ENCODE data around the gene NIPAL1.
"Not testable (repeated sequence)": the region's sequence is repeated elsewhere in the genome, so short reads cannot be mapped to it uniquely, and the experiment has no call there.

- TF ChIP-seq, protein P1, sequence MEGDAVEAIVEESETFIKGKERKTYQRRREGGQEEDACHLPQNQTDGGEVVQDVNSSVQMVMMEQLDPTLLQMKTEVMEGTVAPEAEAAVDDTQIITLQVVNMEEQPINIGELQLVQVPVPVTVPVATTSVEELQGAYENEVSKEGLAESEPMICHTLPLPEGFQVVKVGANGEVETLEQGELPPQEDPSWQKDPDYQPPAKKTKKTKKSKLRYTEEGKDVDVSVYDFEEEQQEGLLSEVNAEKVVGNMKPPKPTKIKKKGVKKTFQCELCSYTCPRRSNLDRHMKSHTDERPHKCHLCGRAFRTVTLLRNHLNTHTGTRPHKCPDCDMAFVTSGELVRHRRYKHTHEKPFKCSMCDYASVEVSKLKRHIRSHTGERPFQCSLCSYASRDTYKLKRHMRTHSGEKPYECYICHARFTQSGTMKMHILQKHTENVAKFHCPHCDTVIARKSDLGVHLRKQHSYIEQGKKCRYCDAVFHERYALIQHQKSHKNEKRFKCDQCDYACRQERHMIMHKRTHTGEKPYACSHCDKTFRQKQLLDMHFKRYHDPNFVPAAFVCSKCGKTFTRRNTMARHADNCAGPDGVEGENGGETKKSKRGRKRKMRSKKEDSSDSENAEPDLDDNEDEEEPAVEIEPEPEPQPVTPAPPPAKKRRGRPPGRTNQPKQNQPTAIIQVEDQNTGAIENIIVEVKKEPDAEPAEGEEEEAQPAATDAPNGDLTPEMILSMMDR (IDR thresholded peaks at IDR 0.05), result not testable (repeated sequence)
- not testable (repeated sequence) for TF ChIP-seq POLR2AphosphoS5 (IDR thresholded peaks at IDR 0.05); POLR2A (IDR thresholded peaks at IDR 0.05; ENCODE audit: low read depth)
These were observed 24.1 kb upstream of the NIPAL1 start for GRCh38 chr4:47992475-47992874.
